IPS DF 4.7 (cell line): ENCODE measurements around the gene CARS1.
A peak's percentile ranks its signal among the peaks of the same experiment; 100 is the strongest.

Experiments used
- DNase-seq: peaks from one replicate; pipeline ENCODE4 v3.0.0-alpha.2; 2013; ENCODE audit warnings: low spot score; ENCODE audit errors: extremely low read depth

CARS1 gene

DNA sequence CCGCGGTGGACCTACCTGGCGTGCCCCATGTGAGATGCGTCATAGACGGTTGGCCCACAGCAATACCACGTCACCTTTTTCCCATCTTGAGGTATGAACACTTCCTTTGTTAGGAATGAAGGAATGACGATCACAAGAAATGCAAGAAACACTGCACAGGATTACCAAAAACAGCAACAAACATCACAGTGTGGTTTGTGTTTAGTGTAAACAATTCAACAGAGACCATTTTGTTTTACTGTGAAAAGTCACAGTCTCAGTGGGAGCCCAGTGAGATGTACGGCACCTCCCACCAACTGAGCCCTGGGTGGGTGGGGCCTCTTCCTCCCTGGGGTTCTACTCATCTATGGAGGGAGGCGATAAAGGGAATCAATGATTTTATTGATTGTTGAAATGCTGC, 16.3 kb downstream of the CARS1 start:
- DNase-seq = no peak

DNA sequence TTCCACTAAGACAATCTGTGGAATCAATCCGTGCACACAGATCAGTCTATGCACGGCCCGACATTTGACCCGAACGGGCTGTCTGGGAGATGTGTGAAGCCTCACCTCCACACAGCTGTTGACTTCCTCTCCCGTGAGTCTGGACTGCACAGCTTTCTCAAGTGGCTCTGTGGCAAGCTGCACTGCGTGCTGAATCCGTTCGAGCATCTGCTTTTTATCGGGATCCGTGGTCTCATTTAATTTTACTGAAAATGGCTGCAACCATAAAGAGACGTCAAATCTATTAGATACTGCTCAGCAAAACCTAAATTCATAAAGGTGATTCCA, 19.3 kb downstream of the CARS1 start:
- DNase-seq = no peak

DNA sequence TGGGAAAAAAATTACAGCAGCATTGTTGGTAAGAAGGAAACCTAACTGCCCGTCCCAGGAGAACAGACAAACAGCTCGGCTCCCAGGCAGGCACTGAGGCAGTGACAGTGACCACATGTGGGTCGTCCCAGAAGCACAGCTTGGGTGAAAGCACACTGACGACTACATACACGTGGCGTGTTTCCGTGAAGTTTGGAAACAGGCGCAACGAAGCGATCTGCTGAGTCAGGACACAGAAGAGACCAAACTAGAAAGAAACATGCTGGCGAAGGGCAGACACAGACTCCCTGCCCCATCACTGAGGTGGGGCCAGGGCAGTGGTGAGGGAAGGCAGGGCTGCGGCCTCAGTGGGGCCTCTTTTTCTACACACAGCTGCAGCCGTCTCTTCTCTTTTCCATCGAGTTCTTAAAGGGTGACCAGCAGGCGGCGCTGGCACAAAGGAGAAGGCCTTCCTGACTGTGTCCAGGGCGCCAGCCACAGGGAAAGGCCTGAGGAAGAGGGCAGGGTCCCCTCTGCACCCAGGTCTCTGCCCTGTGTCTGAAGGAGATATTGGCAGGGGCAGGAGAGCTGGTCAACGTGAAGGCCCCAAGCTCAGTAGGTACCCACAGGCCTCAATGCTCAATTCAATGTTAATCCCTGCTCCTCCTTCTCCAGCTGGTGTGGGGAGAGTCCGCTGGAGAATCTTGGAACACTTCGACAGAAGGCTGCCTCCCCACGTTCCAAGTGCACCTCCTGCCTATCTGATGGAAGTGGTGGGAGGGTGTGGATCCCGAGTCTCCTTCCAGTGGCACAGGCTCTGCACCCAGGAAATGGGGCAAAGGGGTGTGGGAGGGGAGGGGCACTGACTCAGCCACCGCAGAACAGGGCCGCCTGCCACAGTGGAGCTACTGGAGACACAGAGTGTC, 19.9 kb downstream of the CARS1 start:
- DNase-seq = peak; percentile 28

DNA sequence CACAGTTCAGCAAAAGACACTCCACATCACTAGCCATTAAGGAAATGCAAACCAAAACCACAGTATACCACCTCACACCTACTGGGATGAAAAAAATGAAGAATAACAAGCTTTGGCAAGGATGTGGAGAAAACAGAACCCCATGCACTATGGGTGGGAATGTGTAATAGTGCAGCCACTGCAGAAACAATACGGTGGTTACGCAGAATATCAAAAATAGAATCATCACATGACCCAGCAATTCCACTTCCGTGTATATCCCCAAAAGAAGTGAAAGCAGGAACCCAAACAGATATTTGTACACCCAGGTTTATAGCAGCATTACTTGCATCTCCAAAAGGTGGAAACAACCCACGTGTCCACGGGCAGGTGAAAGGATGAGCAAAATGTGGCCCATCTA, 20.8 kb downstream of the CARS1 start:
- no peak for DNase-seq

DNA sequence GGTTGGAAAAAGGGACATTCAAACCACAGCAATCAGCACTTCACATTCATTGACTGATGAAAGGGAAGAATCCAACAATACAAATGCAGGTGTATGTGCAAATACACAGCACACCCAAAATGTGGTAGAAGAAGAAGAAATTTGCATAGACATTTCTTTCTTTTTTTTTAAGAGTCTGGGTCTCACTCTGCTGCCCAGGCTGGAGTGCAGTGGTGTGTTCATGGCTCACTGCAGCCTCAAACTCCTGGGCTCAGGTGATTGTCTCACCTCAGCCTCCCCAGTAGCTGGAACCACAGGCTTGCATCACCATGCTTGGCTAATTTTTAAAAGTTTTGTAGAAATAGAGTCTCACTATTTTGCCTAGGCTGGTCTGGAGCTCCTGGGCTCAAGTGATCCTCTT, 21.9 kb downstream of the CARS1 start:
- DNase-seq = no peak

DNA sequence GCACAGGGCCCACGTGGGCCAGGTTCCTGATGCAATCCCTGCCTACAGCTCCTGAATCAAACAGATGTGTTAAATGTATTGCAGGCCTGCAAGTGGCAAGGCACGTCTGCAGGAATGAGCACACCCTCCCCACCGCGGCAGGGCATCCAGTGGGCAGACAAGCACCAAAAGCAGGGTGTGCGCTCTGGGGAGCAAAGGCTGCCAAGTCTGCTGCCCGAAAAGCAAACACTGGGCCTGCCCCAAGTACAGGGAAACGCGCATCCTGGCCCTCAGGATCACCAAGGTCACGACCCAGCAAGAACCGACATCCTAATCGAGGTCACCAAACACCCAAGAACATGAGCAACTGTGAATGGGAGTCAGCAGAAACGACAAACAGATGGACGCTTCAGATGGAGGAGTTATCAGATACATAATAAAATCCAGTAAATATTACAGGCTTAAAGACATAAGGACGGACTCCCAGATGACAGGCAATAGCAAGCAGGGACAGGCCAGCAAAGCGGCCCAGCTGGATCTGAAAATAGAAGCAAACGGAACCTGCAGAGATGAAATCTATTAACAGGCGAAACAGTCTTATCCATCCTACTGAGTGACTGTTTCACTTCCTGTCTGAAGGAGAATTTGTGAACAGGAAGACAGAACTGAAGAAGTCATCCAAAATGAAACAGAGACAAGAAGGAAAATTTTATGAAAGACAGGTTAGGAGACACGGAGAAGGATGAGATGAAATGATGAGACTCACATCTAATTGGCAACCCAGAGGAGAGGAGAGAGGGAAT, 26.7 kb downstream of the CARS1 start:
- no peak for DNase-seq

DNA sequence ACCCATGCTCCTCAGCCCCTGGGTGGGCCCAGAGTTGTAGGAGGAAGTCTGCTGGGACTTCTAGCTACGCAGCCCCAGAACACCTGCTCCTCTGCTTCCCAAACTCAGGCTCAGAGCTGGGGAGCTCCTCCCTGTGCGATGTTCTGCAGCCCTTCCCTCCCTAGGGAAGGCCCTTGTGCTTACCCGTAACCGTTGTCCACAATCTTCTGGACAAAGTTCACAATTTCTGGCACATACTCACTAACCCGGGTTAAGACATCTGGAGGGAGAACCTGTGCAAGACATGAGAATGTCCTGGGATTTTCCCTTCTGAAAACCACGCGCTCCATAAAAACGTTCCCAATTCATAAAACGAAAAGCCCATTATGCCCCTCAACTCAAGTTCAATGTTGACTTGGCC, 28.4 kb downstream of the CARS1 start:
- DNase-seq = no peak

DNA sequence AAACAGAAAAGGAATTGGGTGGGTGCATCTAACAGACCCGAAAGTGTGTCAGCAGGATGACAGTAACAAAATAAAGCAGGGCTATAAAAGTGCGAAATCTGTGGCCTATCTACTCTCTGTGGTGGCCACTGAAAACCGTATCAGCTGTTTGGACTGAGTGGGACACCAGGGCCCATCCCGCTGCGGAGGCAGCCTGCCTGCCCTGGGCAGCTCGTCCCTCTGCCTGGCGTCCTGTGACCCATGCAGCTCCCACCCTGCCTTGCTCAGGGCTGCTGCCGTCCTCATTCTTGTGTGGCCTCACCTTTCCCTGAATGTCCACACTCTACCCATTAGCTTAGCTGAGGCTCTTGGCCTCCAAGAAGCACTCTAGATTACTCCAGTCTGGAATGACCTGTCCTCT, 30.4 kb downstream of the CARS1 start:
- no peak for DNase-seq

DNA sequence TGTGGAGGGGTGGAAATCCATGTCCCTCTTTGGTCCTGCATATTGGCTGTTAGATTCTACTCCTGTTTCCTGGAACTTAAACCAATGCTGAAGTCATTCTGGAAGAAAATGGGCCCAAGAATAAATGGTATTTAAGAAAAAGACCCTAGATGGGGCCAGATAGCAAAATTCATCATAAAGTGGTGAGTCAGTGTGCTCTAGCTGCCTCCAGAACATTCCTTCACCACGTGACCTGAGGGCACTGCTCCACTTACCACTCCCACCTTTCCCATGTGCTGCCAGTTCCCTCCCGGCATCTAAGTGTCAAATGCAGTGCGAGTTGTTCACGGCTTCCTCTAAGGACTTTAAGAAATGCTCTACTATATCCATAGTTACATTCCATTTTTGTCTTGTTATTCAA, 34.2 kb downstream of the CARS1 start:
- DNase-seq = no peak

DNA sequence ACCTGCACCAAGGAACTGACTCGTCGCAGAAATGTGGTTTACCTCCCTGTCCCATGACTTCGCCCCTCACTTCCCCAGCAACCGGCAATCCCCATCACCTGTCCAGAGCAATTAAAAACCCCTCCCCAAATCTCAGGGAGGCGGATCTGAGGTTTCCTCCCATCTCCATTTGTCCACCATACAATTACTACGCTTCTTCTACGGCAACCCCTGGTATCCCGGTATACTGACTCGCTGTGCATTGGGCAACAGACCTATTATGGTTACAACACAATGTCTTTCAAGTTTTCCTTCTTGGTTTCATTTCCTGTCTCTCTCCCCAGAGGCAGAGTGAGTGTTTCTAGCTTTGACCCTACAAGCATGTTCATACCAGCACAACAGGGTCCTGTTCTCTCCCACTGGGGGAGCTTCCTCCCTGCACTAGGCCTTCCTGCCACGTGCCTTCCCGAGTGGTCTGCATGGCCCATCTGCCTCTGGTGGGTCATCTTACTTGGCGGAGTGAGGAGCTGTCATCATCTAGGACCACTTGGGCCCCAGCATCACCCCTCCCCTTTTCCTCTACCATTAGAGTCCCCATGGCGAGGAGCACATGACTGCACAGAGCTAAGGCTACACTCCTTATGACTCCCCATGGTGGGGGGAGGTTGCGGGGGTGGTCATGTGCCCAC, 34.8 kb downstream of the CARS1 start:
- no peak for DNase-seq

DNA sequence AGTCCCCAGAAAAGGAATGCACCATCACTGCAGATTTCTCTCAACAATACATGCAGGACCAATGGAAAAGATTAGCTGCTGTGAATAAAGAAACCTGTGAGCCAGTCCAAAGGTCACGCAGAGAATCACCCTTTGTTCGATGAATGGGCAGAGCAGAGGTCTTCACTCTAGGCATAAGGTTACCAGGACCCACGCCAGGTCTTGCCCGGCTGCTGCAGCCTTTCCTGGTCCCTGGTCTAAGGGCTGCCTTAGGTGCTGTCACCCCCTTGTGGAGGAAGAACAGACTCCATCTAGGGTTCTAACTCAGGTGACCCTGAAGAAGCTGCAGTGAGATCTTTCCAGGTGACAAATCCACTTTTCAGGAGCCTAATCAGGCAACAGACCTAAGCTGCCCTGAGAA, 36.1 kb downstream of the CARS1 start:
- peak; percentile 11 for DNase-seq

DNA sequence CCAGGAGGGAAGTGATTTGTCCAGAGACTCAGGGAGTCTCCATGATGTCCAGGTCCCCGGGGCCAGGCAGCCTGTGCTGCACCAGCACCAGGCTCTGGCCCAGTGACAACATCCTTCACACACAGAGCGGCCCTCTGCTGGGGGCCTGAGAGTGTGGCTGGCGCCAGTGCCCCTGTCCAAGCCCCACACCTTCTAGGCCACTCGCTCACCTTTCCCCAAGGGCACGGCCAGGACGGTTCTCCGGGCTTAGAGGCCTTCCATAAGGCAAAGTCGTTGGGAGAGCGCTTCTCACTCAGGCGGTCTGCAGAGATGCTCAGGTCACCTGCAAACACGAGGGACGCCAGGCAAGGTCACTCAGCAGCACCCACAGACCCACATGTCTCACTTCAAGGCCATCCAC, 37.2 kb downstream of the CARS1 start:
- DNase-seq = no peak

DNA sequence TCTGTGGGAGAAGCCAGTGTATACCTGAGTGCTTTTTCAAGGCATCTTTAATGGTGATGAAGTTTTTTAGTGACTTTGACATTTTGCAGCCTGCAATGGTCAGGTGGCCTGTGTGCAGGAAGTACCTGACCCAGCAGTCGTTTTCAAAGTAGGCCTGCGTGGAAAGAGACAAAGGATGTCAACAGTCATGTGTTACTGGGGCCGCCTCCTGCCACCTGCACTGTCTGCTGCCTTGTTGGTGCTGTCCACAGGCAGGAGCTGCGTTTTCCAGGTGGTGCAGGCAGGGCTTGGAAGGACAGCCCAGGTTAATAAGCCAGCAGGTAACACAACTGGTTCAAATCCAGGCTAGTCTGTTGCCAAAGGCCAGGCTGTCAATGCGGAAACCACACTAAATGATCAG, 38.6 kb downstream of the CARS1 start:
- DNase-seq = no peak

DNA sequence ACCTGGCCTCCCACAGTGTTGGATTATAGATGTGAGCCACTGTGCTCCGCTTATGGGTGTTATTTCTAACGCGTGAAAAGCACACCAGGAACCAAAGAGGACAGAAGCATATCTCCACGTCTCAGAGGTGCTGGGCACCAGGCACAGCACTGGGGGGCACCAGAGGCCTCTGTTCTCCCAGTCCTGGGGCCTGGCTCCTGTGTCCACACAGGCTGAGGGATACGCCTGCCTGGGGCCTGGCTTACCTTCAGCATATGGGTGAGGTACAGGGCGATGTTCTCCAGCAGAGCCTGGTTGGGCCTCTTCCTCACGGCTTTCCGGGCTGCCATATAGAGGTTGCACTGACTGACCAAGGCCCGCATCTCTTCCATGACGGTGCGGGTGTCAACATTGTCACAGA, 40.4 kb downstream of the CARS1 start:
- no peak for DNase-seq

DNA sequence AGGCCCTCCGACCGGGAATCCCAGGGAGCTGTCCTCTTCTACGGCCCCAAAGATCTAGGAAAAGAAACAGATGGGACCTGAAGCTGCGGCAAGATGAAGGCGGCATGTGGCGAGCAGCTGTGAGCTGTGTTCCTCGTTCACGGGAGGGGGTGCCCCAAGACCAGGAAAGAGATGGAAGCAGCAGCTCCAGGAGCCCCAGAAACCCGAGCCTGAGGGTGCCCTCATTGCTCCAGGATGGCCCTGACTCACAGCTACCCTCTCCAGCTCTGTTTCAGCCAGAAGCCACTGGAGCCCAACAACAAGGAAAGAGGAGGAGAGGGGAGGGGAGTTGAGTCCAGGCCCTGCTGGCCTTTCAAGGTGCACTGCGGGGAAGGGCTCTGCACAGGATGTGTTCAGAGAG, 41.4 kb downstream of the CARS1 start:
- no peak for DNase-seq

DNA sequence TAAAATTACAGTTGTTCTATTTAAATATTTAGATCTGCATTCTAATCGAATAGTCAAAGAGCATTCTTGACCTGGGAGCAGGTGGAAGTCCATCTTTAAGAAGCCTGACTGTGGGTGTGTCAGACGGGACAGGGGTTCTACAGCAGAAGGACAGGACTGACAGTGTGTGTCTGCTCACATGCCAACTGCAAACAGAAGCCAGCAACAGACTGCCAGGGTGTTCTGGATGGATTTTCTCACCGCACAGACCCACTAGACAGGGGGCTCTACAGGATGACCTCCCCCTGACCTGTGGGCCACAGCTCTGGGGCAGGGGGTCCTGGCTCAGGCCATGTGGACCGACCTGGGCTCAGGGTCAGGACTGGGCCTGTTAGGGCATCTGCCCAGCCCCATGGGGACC, 42.3 kb downstream of the CARS1 start:
- no peak for DNase-seq

DNA sequence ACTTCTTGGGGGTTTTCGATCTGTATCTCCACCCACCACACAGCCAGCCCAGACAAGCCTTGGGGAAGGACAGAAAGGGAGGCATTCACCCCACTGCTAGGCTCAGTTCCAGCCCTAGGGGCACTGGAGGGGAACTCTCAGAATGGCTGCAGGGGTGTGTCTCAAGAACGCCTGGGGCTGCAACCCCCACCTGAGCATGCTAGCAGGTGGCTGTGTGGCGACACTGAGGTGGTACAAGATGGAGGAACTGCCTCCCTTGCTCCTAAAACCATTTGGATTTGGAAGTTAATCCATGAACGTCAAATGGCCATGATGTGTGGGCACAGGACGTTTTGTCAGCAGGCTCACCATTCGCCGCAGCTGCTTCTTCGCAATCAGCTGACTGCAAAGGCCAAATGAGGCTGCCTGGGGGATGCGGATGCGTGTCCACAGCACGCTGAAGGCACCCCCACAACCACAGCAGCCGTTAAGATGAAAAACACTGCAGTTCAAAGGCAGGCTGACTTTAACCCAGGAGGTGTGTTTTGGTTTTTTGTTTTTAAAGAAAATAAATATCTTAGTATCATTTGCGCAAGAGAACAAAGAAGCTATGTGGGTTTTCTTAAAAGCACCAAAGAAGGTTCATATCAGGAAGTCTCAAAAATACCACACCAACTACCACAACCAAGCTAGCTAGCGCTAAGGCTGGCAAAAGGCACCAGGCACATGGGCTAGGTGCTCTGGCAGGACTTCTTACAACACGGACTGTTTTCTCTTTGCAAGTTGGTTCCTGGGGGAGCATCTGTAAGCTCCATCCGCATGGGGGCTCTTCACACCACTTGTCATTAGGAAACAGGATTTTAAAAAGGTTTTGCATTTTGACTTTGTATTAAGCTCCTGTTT, 42.9 kb downstream of the CARS1 start:
- no peak for DNase-seq

DNA sequence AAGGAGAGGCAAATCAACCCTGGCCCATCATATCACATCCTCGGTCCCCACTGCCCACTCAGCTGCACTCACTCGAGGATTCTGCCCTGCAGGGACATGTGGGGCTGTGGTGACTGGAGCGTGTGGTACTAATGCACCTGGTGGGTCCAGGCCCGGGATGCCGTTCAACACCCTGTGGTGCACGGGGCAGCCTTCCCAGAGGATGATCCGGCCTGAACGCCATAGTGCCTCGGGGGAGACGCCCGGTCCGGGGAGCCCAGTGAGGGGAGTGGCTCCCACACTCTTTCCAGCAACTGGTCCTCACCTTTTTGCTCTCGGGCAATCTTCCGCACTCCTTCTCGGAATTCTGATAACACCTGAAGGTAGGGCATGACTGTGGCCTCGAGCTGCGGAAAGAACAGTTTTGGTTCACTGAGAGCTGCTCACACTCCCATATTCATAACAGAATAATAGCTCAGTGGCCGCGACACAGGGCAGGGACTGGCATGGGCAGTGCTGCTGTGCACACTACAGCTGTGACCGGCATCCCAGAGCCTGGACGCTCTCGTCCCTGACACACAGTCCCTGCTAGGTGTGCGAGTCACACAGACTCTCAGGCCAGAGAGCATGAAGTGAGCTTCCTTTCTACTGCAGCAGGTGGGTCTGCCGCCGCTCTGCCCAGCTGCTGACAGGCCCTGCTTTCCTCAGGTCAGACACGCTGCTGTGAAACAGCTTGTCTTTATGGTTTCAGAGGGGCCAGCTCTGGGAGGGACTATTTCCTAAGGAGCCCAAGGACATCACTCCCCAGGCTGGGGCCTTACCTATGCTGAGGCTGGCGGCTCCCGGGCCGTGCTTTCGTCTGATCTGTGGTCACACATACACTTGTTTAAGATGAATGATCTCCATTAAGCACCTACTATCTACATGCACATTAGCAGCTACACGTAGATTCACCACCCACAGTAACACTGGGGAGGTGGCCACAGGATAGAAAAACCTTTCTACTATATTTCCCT, 45.0 kb downstream of the CARS1 start:
- no peak for DNase-seq

DNA sequence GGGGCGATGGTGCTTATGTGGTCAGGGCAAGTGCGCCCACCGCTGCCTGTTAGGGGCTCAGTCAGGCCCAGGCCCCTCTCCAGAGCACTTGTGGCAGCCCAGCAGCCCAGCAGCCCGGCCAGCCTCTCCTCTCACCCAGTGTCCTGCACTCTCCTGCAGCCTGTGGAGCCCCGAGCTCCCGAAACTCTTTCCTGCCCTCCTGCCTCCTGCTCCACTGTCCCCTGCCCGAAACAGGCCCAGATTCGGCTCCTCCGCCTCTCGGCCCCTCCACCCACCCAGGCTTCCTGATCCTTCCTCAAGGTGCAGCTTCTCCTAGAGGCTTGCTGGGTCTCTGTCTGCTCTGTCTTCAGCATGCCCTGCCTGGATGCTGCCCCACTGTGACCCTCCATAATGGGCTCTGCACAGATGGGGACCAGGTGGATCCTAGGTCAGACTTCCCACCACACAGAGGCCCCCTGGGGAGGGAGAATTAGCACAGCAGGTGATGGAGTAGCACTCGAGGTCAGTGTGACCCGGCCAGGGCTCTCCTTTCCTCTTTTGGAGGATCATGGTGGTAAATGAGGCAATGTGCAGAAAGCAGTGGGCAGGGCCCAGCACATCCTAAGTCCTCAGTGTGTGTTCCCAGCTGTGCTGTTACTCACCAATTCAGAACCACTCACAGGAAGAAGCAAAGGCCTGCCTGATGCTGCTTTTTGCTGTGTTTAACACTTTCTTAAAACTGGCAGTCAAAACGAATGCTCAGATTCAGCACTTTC, 46.5 kb downstream of the CARS1 start:
- no peak for DNase-seq
